Aorta (tissue), 5 donors: ENCODE measurements around the gene ZDHHC14. TPM values are rescaled to one million over a fixed set of nuclear protein-coding genes. Genes with fewer than 3 reads are reported as not detected.

Experiments
- ATAC-seq: fragments of 200-7000 bp; cut with Tn5 transposase; one replicate; pipeline ENCODE4 v1.9.1; 2022; ENCODE audit warnings: moderate library complexity; ENCODE audit not compliant: low FRiP score
- DNase-seq, 2 donors: peaks; one replicate each; pipeline ENCODE4 v3.0.0-alpha.2; 2020
- H3K27ac ChIP-seq, 2 donors: one replicate each; pipeline ENCODE4 v1.5.1; 2013; ENCODE audit warnings: low read length in 2 of 2, mild to moderate bottlenecking in 2 of 2, moderate library complexity in 2 of 2, control low read depth in 1 of 2, inconsistent platforms in 1 of 2, low read depth in 1 of 2
- H3K27me3 ChIP-seq, 2 donors: one replicate each; pipeline ENCODE4 v1.6.1; 2013; ENCODE audit warnings: control low read depth in 1 of 2, low read length in 1 of 2, mild to moderate bottlenecking in 1 of 2, moderate library complexity in 1 of 2; ENCODE audit not compliant: insufficient read depth in 2 of 2, control insufficient read depth in 1 of 2
- H3K36me3 ChIP-seq, 2 donors: one replicate each; pipeline ENCODE4 v1.6.1; 2013; ENCODE audit warnings: control low read depth in 1 of 2, low read length in 1 of 2, mild to moderate bottlenecking in 1 of 2; ENCODE audit not compliant: insufficient read depth in 2 of 2, control insufficient read depth in 1 of 2
- H3K4me1 ChIP-seq, 2 donors: one replicate each; pipeline ENCODE4 v1.6.1; 2013; ENCODE audit warnings: low read length in 2 of 2, control low read depth in 1 of 2, mild to moderate bottlenecking in 1 of 2, moderate library complexity in 1 of 2; ENCODE audit not compliant: insufficient read depth in 2 of 2, control insufficient read depth in 1 of 2
- H3K4me3 ChIP-seq, 2 donors: one replicate each; pipeline ENCODE4 v1.5.1; 2013; ENCODE audit warnings: low read length in 2 of 2, control low read depth in 1 of 2, mild to moderate bottlenecking in 1 of 2
- H3K9me3 ChIP-seq: one replicate; pipeline ENCODE4 v1.6.1; 2013; ENCODE audit warnings: mild to moderate bottlenecking, low read length; ENCODE audit not compliant: control insufficient read depth
- WGBS, 2 donors: extraction: QIAGEN DNeasy Blood & Tissue Kit; methylation state at CpG; one replicate each; pipeline ENCODE4 v1.1.7; 2013; 5-methylcytosine and 5-hydroxymethylcytosine counted together
- intact Hi-C, 2 donors: fragments of 100-400 bp; cut with DNase I; formaldehyde crosslinking; loops; one replicate each; pipeline versions ENCODE4 v1.14.2 to v1.15.0; 2022
- polyA plus RNA-seq, 2 donors: library from polyadenylated mRNA; stranded (reverse); fragments of 200-250 nt; gene quantifications; one replicate each; pipeline ENCODE4 v1.2.3, GENCODE V29; 2013
- total RNA-seq, 2 donors: library from RNA; stranded (reverse); fragmentation: NEBNext Ultra II Directional; extraction: Animal tissue kit (Norgen Biotek cat#: 25700); gene quantifications; one replicate each; pipeline ENCODE4 v1.2.1, GENCODE V29; 2021
- donor health status: healthy with polysubstance abuse.
- donor health status: Bipolar disorder and iron deficiency.
- donor health status: DM: no; HTN: no; CAD: no.
- donor health status: DM: no; HTN: no; CAD: no.
- donor health status: DM: yes; HTN: yes; CAD: no.

The ZDHHC14 gene
- total and polyA plus RNA-seq, 4 donors, result 2.8 to 17.8 (median 14.4) TPM

GRCh38 chr6:157666729-157667128 lies 285.7 kb downstream of the ZDHHC14 start:
- Histone ChIP-seq H3K9me3 (no peaks in the 10 kb centered on the region), H3K36me3 (no peaks in the 10 kb centered on the region), H3K27ac (no peak overlapping the region), H3K27me3 (no peaks in the 10 kb centered on the region), H3K4me1 (no peaks in the 10 kb centered on the region), H3K4me3 (no peak overlapping the region)
- ATAC-seq (no peak), DNase-seq (no peak)
- WGBS, 2 donors, result 70 to 73% methylated on average over 3 of the region's 3 CpGs
- intact Hi-C loops, result loop anchor here (2.0 to 5.0 kb wide), 3 partner anchors 206 to 352 kb away; no protein-coding TSS in a partner anchor

GRCh38 chr6:157667211-157668008 lies 286.4 kb downstream of the ZDHHC14 start:
- DNase-seq, result peak in 1 of 2 donors; percentile 16
- no peak for ATAC-seq
- Histone ChIP-seq H3K9me3 (no peaks in the 10 kb centered on the region), H3K27me3 (no peaks in the 10 kb centered on the region), H3K36me3 (no peaks in the 10 kb centered on the region), H3K4me1 (no peaks in the 10 kb centered on the region), H3K27ac (no peak overlapping the region), H3K4me3 (no peak overlapping the region)
- intact Hi-C loops, result loop anchor here (2.0 to 5.0 kb wide), 3 partner anchors 205 to 353 kb away; no protein-coding TSS in a partner anchor
- 37 to 39% methylated on average over 11 of the region's 11 CpGs for WGBS, 2 donors

GRCh38 chr6:157668009-157668401 lies 287.0 kb downstream of the ZDHHC14 start:
- intact Hi-C loops, result loop anchor here (5.0 kb wide), 2 partner anchors 204 to 351 kb away; no protein-coding TSS in a partner anchor
- Histone ChIP-seq H3K36me3 (no peaks in the 10 kb centered on the region), H3K9me3 (no peaks in the 10 kb centered on the region), H3K27ac (no peak overlapping the region), H3K4me1 (no peaks in the 10 kb centered on the region), H3K4me3 (no peak overlapping the region), H3K27me3 (no peaks in the 10 kb centered on the region)
- DNase-seq, result peak in 1 of 2 donors; percentile 46
- no peak for ATAC-seq
- WGBS, 2 donors, result 88 to 90% methylated on average over 3 of the region's 3 CpGs

GRCh38 chr6:157668713-157669112 lies 287.7 kb downstream of the ZDHHC14 start:
- Histone ChIP-seq H3K4me1 (no peaks in the 10 kb centered on the region), H3K36me3 (no peaks in the 10 kb centered on the region), H3K27me3 (no peaks in the 10 kb centered on the region), H3K27ac (no peak overlapping the region), H3K9me3 (no peaks in the 10 kb centered on the region), H3K4me3 (no peak overlapping the region)
- WGBS, 2 donors, result 88 to 93% methylated on average over 2 of the region's 2 CpGs
- ATAC-seq (no peak), DNase-seq (peak in 1 of 2 donors; percentile 41)
- intact Hi-C loops, result loop anchor here (5.0 kb wide), 2 partner anchors 204 to 351 kb away; no protein-coding TSS in a partner anchor

- ATAC-seq, result peak; percentile 33
- intact Hi-C loops, result loop anchor here (5.0 kb wide), 2 partner anchors 203 to 352 kb away; no protein-coding TSS in a partner anchor
These were observed 288.3 kb downstream of the ZDHHC14 start for GRCh38 chr6:157669323-157669722.

GRCh38 chr6:157669747-157670216 lies 288.8 kb downstream of the ZDHHC14 start:
- ATAC-seq (peak; percentile 92), DNase-seq (peak; percentile 92 to 93)
- Histone ChIP-seq H3K4me3 (no peak overlapping the region), H3K36me3 (no peaks in the 10 kb centered on the region), H3K27me3 (no peaks in the 10 kb centered on the region), H3K4me1 (no peaks in the 10 kb centered on the region), H3K27ac (peak overlapping the region in 1 of 2 donors; percentile 68), H3K9me3 (no peaks in the 10 kb centered on the region)
- intact Hi-C loops, result loop anchor here (5.0 kb wide), 2 partner anchors 203 to 352 kb away; no protein-coding TSS in a partner anchor
- 6 to 7% methylated on average over 14 of the region's 14 CpGs for WGBS, 2 donors

More at GRCh38 chr6:157669323-157669722, 288.3 kb downstream of the ZDHHC14 start:
- Histone ChIP-seq H3K27me3 (no peaks in the 10 kb centered on the region), H3K36me3 (no peaks in the 10 kb centered on the region), H3K9me3 (no peaks in the 10 kb centered on the region), H3K4me1 (no peaks in the 10 kb centered on the region), H3K4me3 (no peak overlapping the region), H3K27ac (peak overlapping the region in 1 of 2 donors; percentile 68)
- DNase-seq, result no peak
- WGBS, 2 donors, result 56 to 58% methylated on average over 3 of the region's 3 CpGs

- Histone ChIP-seq H3K27me3 (no peaks in the 10 kb centered on the region), H3K9me3 (no peaks in the 10 kb centered on the region), H3K36me3 (no peaks in the 10 kb centered on the region), H3K4me1 (no peaks in the 10 kb centered on the region), H3K4me3 (no peak overlapping the region), H3K27ac (no peak overlapping the region)
- peak in 1 of 2 donors; percentile 74 for DNase-seq
- 80 to 88% methylated on average over 9 of the region's 9 CpGs for WGBS, 2 donors
- intact Hi-C loops, result no loop called here
- peak; percentile 63 for ATAC-seq
These were observed 289.6 kb downstream of the ZDHHC14 start for GRCh38 chr6:157670466-157671186.

GRCh38 chr6:157672726-157673412 lies 291.9 kb downstream of the ZDHHC14 start:
- H3K4me1 ChIP-seq, result no peaks in the 10 kb centered on the region
- H3K4me3 ChIP-seq, result no peak overlapping the region
- no peak overlapping the region for H3K27ac ChIP-seq
- ATAC-seq, result no peak
- no peaks in the 10 kb centered on the region for H3K9me3 ChIP-seq
- WGBS, 2 donors, result 94 to 96% methylated on average over 29 to 37 of the region's 37 CpGs
- no peaks in the 10 kb centered on the region for H3K27me3 ChIP-seq
- no peak for DNase-seq
- H3K36me3 ChIP-seq, result no peaks in the 10 kb centered on the region
- intact Hi-C loops, result no loop called here
